NOMO-1 treated with DMSO at 0.1 percent for 48 hours (cell line): ENCODE data around the gene SNRNP200.
A peak's percentile ranks its signal among the peaks of the same experiment; 100 is the strongest.

Experiments used
- DNase-seq: peaks from one replicate; lab custom pipeline; 2025; ENCODE audit not compliant: unreplicated experiment; lab: John Stamatoyannopoulos, UW

SNRNP200 gene

GRCh38 chr2:96305091-96305978 lies at the start of gene SNRNP200:
SNRNP200 (minus strand) TSS chr2:96305546; CDS start chr2:96305437, 109 bp downstream.
- DNase-seq = peak; percentile 85

- no peak for DNase-seq
These were observed 49.1 kb upstream of the SNRNP200 start for GRCh38 chr2:96354492-96354891.

GRCh38 chr2:96353606-96354101 lies 48.3 kb upstream of the SNRNP200 start:
- DNase-seq = no peak

GRCh38 chr2:96353032-96353561 lies 47.8 kb upstream of the SNRNP200 start:
- DNase-seq = no peak

- DNase-seq = no peak
These were observed 42.0 kb upstream of the SNRNP200 start for GRCh38 chr2:96347395-96347794.

- no peak for DNase-seq
These were observed 40.6 kb upstream of the SNRNP200 start for GRCh38 chr2:96345868-96346462.

- DNase-seq = no peak
These were observed 40.1 kb upstream of the SNRNP200 start for GRCh38 chr2:96345438-96345837.

- no peak for DNase-seq
These were observed 38.7 kb upstream of the SNRNP200 start for GRCh38 chr2:96344011-96344410.

- DNase-seq = no peak
These were observed 36.7 kb upstream of the SNRNP200 start for GRCh38 chr2:96342085-96342484.

- DNase-seq = no peak
These were observed 36.3 kb upstream of the SNRNP200 start for GRCh38 chr2:96341641-96342040.

- DNase-seq = no peak
These were observed 35.4 kb upstream of the SNRNP200 start for GRCh38 chr2:96340493-96341414.

- peak; percentile 69 for DNase-seq
These were observed 31.5 kb upstream of the SNRNP200 start for GRCh38 chr2:96336873-96337272.

GRCh38 chr2:96336104-96336775 lies 30.9 kb upstream of the SNRNP200 start:
- DNase-seq = no peak

GRCh38 chr2:96333708-96334107 lies 28.4 kb upstream of the SNRNP200 start:
- DNase-seq = no peak

GRCh38 chr2:96330407-96330806 lies 25.1 kb upstream of the SNRNP200 start:
- DNase-seq = no peak

- no peak for DNase-seq
These were observed 24.5 kb upstream of the SNRNP200 start for GRCh38 chr2:96329874-96330273.

- DNase-seq = no peak
These were observed 24.1 kb upstream of the SNRNP200 start for GRCh38 chr2:96329456-96329855.

GRCh38 chr2:96326990-96327820 lies 21.9 kb upstream of the SNRNP200 start:
- DNase-seq = no peak

GRCh38 chr2:96326564-96326963 lies 21.2 kb upstream of the SNRNP200 start:
- DNase-seq = no peak

- DNase-seq = no peak
These were observed 20.5 kb upstream of the SNRNP200 start for GRCh38 chr2:96325884-96326255.
